ENCODE results near the gene MKLN1. TPM values are rescaled to one million over a fixed set of nuclear protein-coding genes. Genes with fewer than 3 reads are reported as not detected.

MKLN1 gene
- polyA plus RNA-seq, 1 donor from 2014 or later = 15.9 TPM

DNA sequence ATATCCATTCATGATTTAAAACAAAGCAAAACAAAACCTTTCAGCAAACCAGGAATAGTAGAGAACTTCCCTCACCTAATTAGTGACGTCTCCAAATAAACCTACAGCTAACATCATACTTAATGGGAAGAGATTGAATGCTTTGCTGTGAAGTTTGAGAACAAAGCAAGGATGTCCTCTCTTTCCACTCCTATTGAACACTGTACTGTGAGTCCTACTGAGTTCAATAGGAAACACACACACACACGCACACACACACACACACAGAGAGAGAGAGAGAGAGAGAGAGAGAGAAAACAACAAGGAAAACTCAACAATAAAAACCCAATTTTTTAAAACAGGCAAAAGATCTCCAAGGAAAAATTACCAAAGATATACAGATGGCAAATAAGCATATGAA is 196.4 kb downstream of the MKLN1 start:
- Histone ChIP-seq H3K4me2 (ENCODE audit: low read length) (no peak overlapping the region), H3K9me2 (ENCODE audit: insufficient read depth, low read length) (no peaks in the 10 kb centered on the region), H3K4me3 (ENCODE audit: low read length) (no peak overlapping the region), H3K9ac (ENCODE audit: low read length) (no peak overlapping the region), H3K9me3 (ENCODE audit: low read length) (no peaks in the 10 kb centered on the region), H4K20me1 (ENCODE audit: insufficient read depth) (no peaks in the 10 kb centered on the region), H2AFZ (ENCODE audit: low read depth, low read length) (no peak overlapping the region), H3K36me3 (ENCODE audit: insufficient read depth, low read length) (no peaks in the 10 kb centered on the region), H3K79me2 (replicated peaks; ENCODE audit: insufficient read depth, low read length) (no peaks in the 10 kb centered on the region), H3F3A (ENCODE audit: insufficient read depth, low read length, poor library complexity, severe bottlenecking) (no peaks in the 10 kb centered on the region), H3K27me3 (ENCODE audit: insufficient read depth, low read depth, low read length) (no peaks in the 10 kb centered on the region), H3K27ac (ENCODE audit: low read length) (no peak overlapping the region)
- TF ChIP-seq EP300 (conservative IDR thresholded peaks at IDR 0.05; ENCODE audit: poor library complexity, severe bottlenecking) (no peak), POLR2AphosphoS5 (IDR thresholded peaks at IDR 0.05) (no peak), RAD21 (conservative IDR thresholded peaks at IDR 0.05) (no peak), TAF1 (IDR thresholded peaks at IDR 0.05; ENCODE audit: low read depth) (no peak), SMC3 (conservative IDR thresholded peaks at IDR 0.05; ENCODE audit: poor library complexity) (no peak), MXI1 (conservative IDR thresholded peaks at IDR 0.05; ENCODE audit: poor library complexity, severe bottlenecking) (no peak), EZH2 (IDR thresholded peaks at IDR 0.05; ENCODE audit: borderline replicate concordance, insufficient read depth, low read length, poor library complexity, severe bottlenecking) (no peak)
- TF ChIP-seq, protein P1, sequence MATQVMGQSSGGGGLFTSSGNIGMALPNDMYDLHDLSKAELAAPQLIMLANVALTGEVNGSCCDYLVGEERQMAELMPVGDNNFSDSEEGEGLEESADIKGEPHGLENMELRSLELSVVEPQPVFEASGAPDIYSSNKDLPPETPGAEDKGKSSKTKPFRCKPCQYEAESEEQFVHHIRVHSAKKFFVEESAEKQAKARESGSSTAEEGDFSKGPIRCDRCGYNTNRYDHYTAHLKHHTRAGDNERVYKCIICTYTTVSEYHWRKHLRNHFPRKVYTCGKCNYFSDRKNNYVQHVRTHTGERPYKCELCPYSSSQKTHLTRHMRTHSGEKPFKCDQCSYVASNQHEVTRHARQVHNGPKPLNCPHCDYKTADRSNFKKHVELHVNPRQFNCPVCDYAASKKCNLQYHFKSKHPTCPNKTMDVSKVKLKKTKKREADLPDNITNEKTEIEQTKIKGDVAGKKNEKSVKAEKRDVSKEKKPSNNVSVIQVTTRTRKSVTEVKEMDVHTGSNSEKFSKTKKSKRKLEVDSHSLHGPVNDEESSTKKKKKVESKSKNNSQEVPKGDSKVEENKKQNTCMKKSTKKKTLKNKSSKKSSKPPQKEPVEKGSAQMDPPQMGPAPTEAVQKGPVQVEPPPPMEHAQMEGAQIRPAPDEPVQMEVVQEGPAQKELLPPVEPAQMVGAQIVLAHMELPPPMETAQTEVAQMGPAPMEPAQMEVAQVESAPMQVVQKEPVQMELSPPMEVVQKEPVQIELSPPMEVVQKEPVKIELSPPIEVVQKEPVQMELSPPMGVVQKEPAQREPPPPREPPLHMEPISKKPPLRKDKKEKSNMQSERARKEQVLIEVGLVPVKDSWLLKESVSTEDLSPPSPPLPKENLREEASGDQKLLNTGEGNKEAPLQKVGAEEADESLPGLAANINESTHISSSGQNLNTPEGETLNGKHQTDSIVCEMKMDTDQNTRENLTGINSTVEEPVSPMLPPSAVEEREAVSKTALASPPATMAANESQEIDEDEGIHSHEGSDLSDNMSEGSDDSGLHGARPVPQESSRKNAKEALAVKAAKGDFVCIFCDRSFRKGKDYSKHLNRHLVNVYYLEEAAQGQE (IDR thresholded peaks at IDR 0.05; ENCODE audit: borderline replicate concordance) = no peak
- TF ChIP-seq, protein P2, sequence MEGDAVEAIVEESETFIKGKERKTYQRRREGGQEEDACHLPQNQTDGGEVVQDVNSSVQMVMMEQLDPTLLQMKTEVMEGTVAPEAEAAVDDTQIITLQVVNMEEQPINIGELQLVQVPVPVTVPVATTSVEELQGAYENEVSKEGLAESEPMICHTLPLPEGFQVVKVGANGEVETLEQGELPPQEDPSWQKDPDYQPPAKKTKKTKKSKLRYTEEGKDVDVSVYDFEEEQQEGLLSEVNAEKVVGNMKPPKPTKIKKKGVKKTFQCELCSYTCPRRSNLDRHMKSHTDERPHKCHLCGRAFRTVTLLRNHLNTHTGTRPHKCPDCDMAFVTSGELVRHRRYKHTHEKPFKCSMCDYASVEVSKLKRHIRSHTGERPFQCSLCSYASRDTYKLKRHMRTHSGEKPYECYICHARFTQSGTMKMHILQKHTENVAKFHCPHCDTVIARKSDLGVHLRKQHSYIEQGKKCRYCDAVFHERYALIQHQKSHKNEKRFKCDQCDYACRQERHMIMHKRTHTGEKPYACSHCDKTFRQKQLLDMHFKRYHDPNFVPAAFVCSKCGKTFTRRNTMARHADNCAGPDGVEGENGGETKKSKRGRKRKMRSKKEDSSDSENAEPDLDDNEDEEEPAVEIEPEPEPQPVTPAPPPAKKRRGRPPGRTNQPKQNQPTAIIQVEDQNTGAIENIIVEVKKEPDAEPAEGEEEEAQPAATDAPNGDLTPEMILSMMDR (IDR thresholded peaks at IDR 0.05; ENCODE audit: poor library complexity, severe bottlenecking) = no peak

DNA sequence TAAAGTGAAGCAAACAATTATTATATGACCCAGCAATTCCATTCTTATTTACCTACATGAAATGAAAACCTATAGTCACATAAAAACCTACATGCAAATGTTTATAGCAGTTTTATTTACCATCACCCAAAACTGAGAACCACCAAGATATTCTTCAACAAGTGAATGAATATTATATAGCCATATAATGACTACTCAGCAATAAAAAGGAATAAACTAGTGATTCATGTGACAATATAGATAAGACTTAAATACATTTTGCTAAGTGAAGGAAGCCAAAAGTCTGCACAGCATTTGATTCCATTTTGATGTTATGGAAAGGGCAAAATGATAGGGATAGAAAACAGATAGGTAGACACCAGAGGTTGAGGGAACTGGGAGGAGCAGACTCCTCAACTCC is 197.0 kb downstream of the MKLN1 start:
- Histone ChIP-seq H3K4me2 (ENCODE audit: low read length) (no peak overlapping the region), H3K9me3 (ENCODE audit: low read length) (no peaks in the 10 kb centered on the region), H3K9ac (ENCODE audit: low read length) (no peak overlapping the region), H2AFZ (ENCODE audit: low read depth, low read length) (no peak overlapping the region), H3K79me2 (replicated peaks; ENCODE audit: insufficient read depth, low read length) (no peaks in the 10 kb centered on the region), H3K9me2 (ENCODE audit: insufficient read depth, low read length) (no peaks in the 10 kb centered on the region), H3F3A (ENCODE audit: insufficient read depth, low read length, poor library complexity, severe bottlenecking) (no peaks in the 10 kb centered on the region), H4K20me1 (ENCODE audit: insufficient read depth) (no peaks in the 10 kb centered on the region), H3K36me3 (ENCODE audit: insufficient read depth, low read length) (no peaks in the 10 kb centered on the region), H3K27me3 (ENCODE audit: insufficient read depth, low read depth, low read length) (no peaks in the 10 kb centered on the region), H3K27ac (ENCODE audit: low read length) (no peak overlapping the region), H3K4me3 (ENCODE audit: low read length) (no peak overlapping the region)
- TF ChIP-seq, protein P2 (IDR thresholded peaks at IDR 0.05; ENCODE audit: poor library complexity, severe bottlenecking) = no peak
- TF ChIP-seq TAF1 (IDR thresholded peaks at IDR 0.05; ENCODE audit: low read depth) = no peak
